Smooth muscle cell (in vitro differentiated cells): Measurements from ENCODE around the gene PDILT. TPM values are rescaled to one million over a fixed set of nuclear protein-coding genes. Genes with fewer than 3 reads are reported as not detected.
A peak's percentile ranks its signal among the peaks of the same experiment; 100 is the strongest.

Experiments
- DNase-seq: peaks from one replicate; lab custom pipeline; 2025; ENCODE audit not compliant: unreplicated experiment; lab: John Stamatoyannopoulos, UW
- H2AFZ ChIP-seq: fragments of 200-600 bp; sonication (generic); 2 replicates; pipeline ENCODE4 v1.6.0; 2016; ENCODE audit warnings: antibody characterized with exemption, low read depth, mild to moderate bottlenecking
- H3F3A ChIP-seq: fragments of 200-600 bp; sonication (generic); 2 replicates; pipeline ENCODE4 v1.6.0; 2017; ENCODE audit warnings: antibody characterized with exemption, low read depth
- H3K27ac ChIP-seq: fragments of 200-600 bp; sonication (generic); 2 replicates; pipeline ENCODE4 v1.5.1; 2016; ENCODE audit warnings: low read depth, mild to moderate bottlenecking
- H3K27me3 ChIP-seq: fragments of 200-600 bp; sonication (generic); 2 replicates; pipeline ENCODE4 v1.6.1; 2016; ENCODE audit warnings: low read depth, mild to moderate bottlenecking
- H3K36me3 ChIP-seq: fragments of 200-600 bp; sonication (generic); 2 replicates; pipeline ENCODE4 v1.5.1; 2016; ENCODE audit warnings: low read depth
- H3K4me1 ChIP-seq: fragments of 200-600 bp; sonication (generic); 2 replicates; pipeline ENCODE4 v1.5.1; 2016; ENCODE audit warnings: low read depth
- H3K4me2 ChIP-seq: fragments of 200-600 bp; sonication (generic); 2 replicates; pipeline ENCODE4 v1.6.0; 2016; ENCODE audit warnings: mild to moderate bottlenecking
- H3K4me3 ChIP-seq: fragments of 200-600 bp; sonication (generic); 2 replicates; pipeline ENCODE4 v1.5.1; 2016; ENCODE audit warnings: mild to moderate bottlenecking
- H3K79me2 ChIP-seq: fragments of 200-600 bp; sonication (generic); 2 replicates; pipeline ENCODE4 v1.6.0; 2016; ENCODE audit warnings: low read depth, mild to moderate bottlenecking
- H3K9ac ChIP-seq: fragments of 200-600 bp; sonication (generic); 2 replicates; pipeline ENCODE4 v1.6.0; 2016; ENCODE audit warnings: low read depth
- H3K9me3 ChIP-seq: fragments of 200-600 bp; sonication (generic); replicated peaks from 2 replicates; pipeline ENCODE4 v1.5.1; 2016; ENCODE audit warnings: low read depth
- H4K20me1 ChIP-seq: fragments of 200-600 bp; sonication (generic); 2 replicates; pipeline ENCODE4 v1.6.0; 2016; ENCODE audit warnings: low read depth
- CTCF ChIP-seq: fragments of 200-600 bp; sonication (generic); IDR thresholded peaks from 2 replicates; pipeline ENCODE4 v1.5.1; 2017; ENCODE audit warnings: borderline replicate concordance, mild to moderate bottlenecking, antibody characterized with exemption; ENCODE audit not compliant: insufficient read depth, poor library complexity, severe bottlenecking
- WGBS: methylation state at CpG from one replicate; pipeline ENCODE4 v1.1.7; 2016; ENCODE audit warnings: low lambda C conversion rate; 5-methylcytosine and 5-hydroxymethylcytosine counted together
- polyA plus RNA-seq: library from polyadenylated mRNA; unstranded; fragments of >200 nt; fragmentation: Nextera tagmentation; extraction: Ambion mirVana; gene quantifications from 2 replicates; pipeline ENCODE4 v1.2.1, GENCODE V29; 2016
- total RNA-seq: library from RNA; depleted of rRNA; stranded (reverse); fragments of >200 nt; gene quantifications from 2 replicates; pipeline ENCODE4 v1.2.3, GENCODE V29; 2014

Gene PDILT
- total and polyA plus RNA-seq, 2 experiments from 2014 or later: not detected

DNA sequence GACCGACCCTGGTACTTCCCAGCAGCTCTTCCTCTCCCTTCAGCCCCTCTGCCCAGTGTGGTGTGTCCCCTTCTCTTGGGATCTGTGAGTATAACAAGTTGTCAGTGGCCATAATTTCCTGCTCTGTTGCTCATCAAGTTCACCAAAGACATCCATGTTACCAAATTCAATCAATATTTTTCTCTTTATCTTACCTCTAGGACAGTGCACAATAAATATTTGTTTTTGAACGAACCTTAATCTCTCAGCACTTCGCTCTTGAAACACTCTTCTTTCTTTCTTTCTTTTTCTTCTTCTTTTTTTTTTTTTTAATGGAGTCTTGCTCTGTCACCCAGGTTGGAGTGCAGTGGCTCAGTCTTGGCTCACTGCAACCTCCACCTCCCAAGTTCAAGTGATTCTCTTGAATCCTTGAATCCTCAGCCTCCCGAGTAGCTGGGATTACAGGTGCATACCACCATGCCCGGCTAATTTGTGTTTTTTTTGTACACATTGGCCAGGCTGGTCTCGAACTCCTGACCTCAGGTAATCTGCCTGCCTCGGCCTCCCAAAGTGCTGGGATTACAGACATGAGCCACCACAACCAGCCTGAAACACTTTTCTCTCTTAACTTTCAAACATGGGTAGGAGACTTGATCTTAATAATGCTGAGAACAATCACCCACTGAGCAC lies 49.3 kb downstream of the PDILT start:
- DNase-seq: no peak
- WGBS: 89% methylated on average over 7 of the region's 7 CpGs
- H3K27ac ChIP-seq: no peak overlapping the region

GRCh38 chr16:20353379-20353778 lies 51.2 kb downstream of the PDILT start:
- DNase-seq: no peak

More for the DNA sequence above, 49.3 kb downstream of the PDILT start:
- no peak overlapping the region for H3K4me2 ChIP-seq
- H3K27me3 ChIP-seq: peaks cover 3% of the 10 kb centered on the region
- H3K36me3 ChIP-seq: no peaks in the 10 kb centered on the region
- H3K4me3 ChIP-seq: no peak overlapping the region
- no peak overlapping the region for H3K9ac ChIP-seq
- H3F3A ChIP-seq: no peaks in the 10 kb centered on the region
- no peaks in the 10 kb centered on the region for H3K4me1 ChIP-seq
- H2AFZ ChIP-seq: no peak overlapping the region
- no peaks in the 10 kb centered on the region for H3K79me2 ChIP-seq
- no peak for TF ChIP-seq CTCF
- no peaks in the 10 kb centered on the region for H4K20me1 ChIP-seq
- no peaks in the 10 kb centered on the region for H3K9me3 ChIP-seq

GRCh38 chr16:20352615-20353014 lies 51.9 kb downstream of the PDILT start, which contains the start of gene UMOD:
Gene UMOD, minus strand, starts transcription at chr16:20352715. Its CDS starts 1,978 bp downstream, at chr16:20350737.
- DNase-seq: no peak
- H3K4me2 ChIP-seq: no peak within 1 kb of the TSS
- no peaks in the 10 kb centered on the region for H3K79me2 ChIP-seq
- no peak within 1 kb of the TSS for H3K9ac ChIP-seq
- H3K36me3 ChIP-seq: no peaks in the 10 kb centered on the region
- H3F3A ChIP-seq: no peaks in the 10 kb centered on the region
- H3K27me3 ChIP-seq: no peaks in the 10 kb centered on the region
- H3K4me1 ChIP-seq: no peaks in the 10 kb centered on the region
- TF ChIP-seq CTCF: no peak
- no peak within 1 kb of the TSS for H3K27ac ChIP-seq
- H4K20me1 ChIP-seq: no peaks in the 10 kb centered on the region
- no peaks in the 10 kb centered on the region for H3K9me3 ChIP-seq
- 94% methylated on average over 2 of the region's 2 CpGs for WGBS
- H2AFZ ChIP-seq: no peak within 1 kb of the TSS
- H3K4me3 ChIP-seq: no peak within 1 kb of the TSS

More at GRCh38 chr16:20353379-20353778, 51.2 kb downstream of the PDILT start:
- no peaks in the 10 kb centered on the region for H3F3A ChIP-seq
- no peaks in the 10 kb centered on the region for H3K27me3 ChIP-seq
- H3K27ac ChIP-seq: no peak overlapping the region
- H4K20me1 ChIP-seq: no peaks in the 10 kb centered on the region
- TF ChIP-seq CTCF: no peak
- no peak overlapping the region for H3K4me3 ChIP-seq
- no peaks in the 10 kb centered on the region for H3K79me2 ChIP-seq
- no peaks in the 10 kb centered on the region for H3K9me3 ChIP-seq
- H3K4me1 ChIP-seq: no peaks in the 10 kb centered on the region
- H3K36me3 ChIP-seq: no peaks in the 10 kb centered on the region
- H3K4me2 ChIP-seq: no peak overlapping the region
- no peak overlapping the region for H3K9ac ChIP-seq
- no peak overlapping the region for H2AFZ ChIP-seq

GRCh38 chr16:20349615-20350014 lies 54.9 kb downstream of the PDILT start:
- H3K9me3 ChIP-seq: no peaks in the 10 kb centered on the region
- peak; percentile 6 for TF ChIP-seq CTCF
- 80% methylated on average over 6 of the region's 6 CpGs for whole genome bisulfite sequencing

More at GRCh38 chr16:20349615-20350014, 54.9 kb downstream of the PDILT start:
- Histone ChIP-seq H4K20me1 (no peaks in the 10 kb centered on the region), H3K36me3 (no peaks in the 10 kb centered on the region), H3F3A (no peaks in the 10 kb centered on the region), H3K9ac (no peak overlapping the region), H3K27me3 (no peaks in the 10 kb centered on the region), H3K79me2 (no peaks in the 10 kb centered on the region), H2AFZ (no peak overlapping the region), H3K4me2 (no peak overlapping the region), H3K4me3 (no peak overlapping the region), H3K4me1 (no peaks in the 10 kb centered on the region), H3K27ac (no peak overlapping the region)
- DNase-seq: no peak
